Fibroblast of lung (primary cell): ENCODE results near the gene PTPN9. TPM values are rescaled to one million over a fixed set of nuclear protein-coding genes. Genes with fewer than 3 reads are reported as not detected.

ENCODE experiments used
- DNase-seq, 2 donors: peaks; one replicate each; pipeline versions ENCODE4 v3.0.0 to v3.0.0-alpha.2; 2010; ENCODE audit warnings: low read depth in 2 of 2
- H2AFZ ChIP-seq: 2 replicates; pipeline ENCODE4 v1.5.1; 2012; ENCODE audit warnings: low read length, control low read depth, inconsistent platforms
- H3K27ac ChIP-seq: 2 replicates; pipeline ENCODE4 v1.5.1; 2011; ENCODE audit warnings: low read length, control low read depth; ENCODE audit not compliant: insufficient read depth
- H3K27me3 ChIP-seq: 2 replicates; pipeline ENCODE4 v1.5.1; 2011; ENCODE audit warnings: mild to moderate bottlenecking, low read length; ENCODE audit not compliant: control insufficient read depth, insufficient read depth
- H3K36me3 ChIP-seq: 2 replicates; pipeline ENCODE4 v1.5.1; 2011; ENCODE audit warnings: low read length; ENCODE audit not compliant: control insufficient read depth, insufficient read depth
- H3K4me1 ChIP-seq: 2 replicates; pipeline ENCODE4 v1.5.1; 2011; ENCODE audit warnings: low read length; ENCODE audit not compliant: control insufficient read depth, insufficient read depth; ENCODE audit errors: extremely low read depth
- H3K4me2 ChIP-seq: 2 replicates; pipeline ENCODE4 v1.5.1; 2011; ENCODE audit warnings: low read length, control low read depth; ENCODE audit not compliant: insufficient read depth; ENCODE audit errors: extremely low read depth
- H3K4me3 ChIP-seq, 4 experiments: fragments of 200-600 bp in 1 of 4; sonication (generic) in 1 of 4; replicated peaks in 1 of 4; 2 replicates each; pipeline ENCODE4 v1.5.1; 2011 to 2016; ENCODE audit warnings: low read length in 4 of 4, low read depth in 3 of 4, mild to moderate bottlenecking in 3 of 4, control low read depth in 2 of 4, inconsistent platforms in 1 of 4, mixed read lengths in 1 of 4; ENCODE audit not compliant: insufficient read depth in 1 of 4; ENCODE audit errors: control extremely low read depth in 1 of 4
- H3K79me2 ChIP-seq: 2 replicates; pipeline ENCODE4 v1.5.1; 2012; ENCODE audit warnings: mild to moderate bottlenecking, low read length, inconsistent platforms; ENCODE audit not compliant: control insufficient read depth, insufficient read depth
- H3K9ac ChIP-seq: 2 replicates; pipeline ENCODE4 v1.5.1; 2011; ENCODE audit warnings: mild to moderate bottlenecking, low read length, control low read depth; ENCODE audit not compliant: insufficient read depth
- H3K9me3 ChIP-seq: 2 replicates; pipeline ENCODE4 v1.5.1; 2012; ENCODE audit warnings: low read depth, low read length; ENCODE audit not compliant: control insufficient read depth, insufficient read depth
- H4K20me1 ChIP-seq: 2 replicates; pipeline ENCODE4 v1.5.1; 2011; ENCODE audit warnings: low read length; ENCODE audit not compliant: control insufficient read depth, insufficient read depth; ENCODE audit errors: extremely low read depth
- CTCF ChIP-seq, 2 donors: IDR thresholded peaks in 1 of 2; conservative IDR thresholded peaks in 1 of 2; 1 replicate in 1 of 2; 2 replicates in 1 of 2; pipeline ENCODE4 v1.5.1; 2011 to 2012; ENCODE audit warnings: low read length in 2 of 2, control low read depth in 1 of 2, inconsistent platforms in 1 of 2, low read depth in 1 of 2, mild to moderate bottlenecking in 1 of 2
- EZH2 ChIP-seq: IDR thresholded peaks from 2 replicates; pipeline ENCODE4 v1.5.1; 2012; ENCODE audit warnings: low read length, control low read depth, mild to moderate bottlenecking; ENCODE audit errors: missing control alignments
- polyA plus RNA-seq, 2 donors: library from polyadenylated mRNA; depleted of rRNA in 1 of 2; stranded (reverse) in 1 of 2; unstranded in 1 of 2; fragments of >200 nt; gene quantifications; 2 replicates each; pipeline ENCODE4 v1.2.1, GENCODE V29; 2011 to 2012; ENCODE audit warnings: missing spikeins in 1 of 2
- total RNA-seq: library from RNA; depleted of rRNA; stranded (reverse); fragments of >200 nt; gene quantifications from 2 replicates; pipeline ENCODE4 v1.2.1, GENCODE V29; 2014

PTPN9 gene
- total and polyA plus RNA-seq, 2 donors (not counting 1 experiment from before 2014, with no cell fraction given): 20.6 to 41.6 TPM

- peak; percentile 22 to 34 for DNase-seq
- no peaks in the 10 kb centered on the region for H3K9me3 ChIP-seq
- no peak for TF ChIP-seq EZH2
- no peak for TF ChIP-seq CTCF (conservative IDR thresholded peaks at IDR 0.05 in 1 of 2, IDR thresholded peaks at IDR 0.05 in 1 of 2; ENCODE audit: low read depth in 1 of 2, low read length in 2 of 2)
- H4K20me1 ChIP-seq: no peaks in the 10 kb centered on the region
- H3K9ac ChIP-seq: peak overlapping the region; percentile 80
- H3K4me1 ChIP-seq: peaks cover 5% of the 10 kb centered on the region
- peak overlapping the region; percentile 19 for H2AFZ ChIP-seq
- no peaks in the 10 kb centered on the region for H3K36me3 ChIP-seq
- H3K4me3 ChIP-seq: peak overlapping the region; percentile 57 to 94 (median 74)
- H3K27ac ChIP-seq: peak overlapping the region; percentile 68
- no peaks in the 10 kb centered on the region for H3K27me3 ChIP-seq
- H3K4me2 ChIP-seq: peak overlapping the region; percentile 77
- H3K79me2 ChIP-seq: peaks cover 46% of the 10 kb centered on the region
These were observed 755 bp downstream of the PTPN9 start for GRCh38 chr15:75578173-75578947.

- Histone ChIP-seq H3K9me3 (no peaks in the 10 kb centered on the region), H4K20me1 (peaks cover 2% of the 10 kb centered on the region), H3K4me1 (peaks cover 7% of the 10 kb centered on the region), H3K79me2 (peaks cover 53% of the 10 kb centered on the region), H3K9ac (peak overlapping the region; percentile 80), H3K27me3 (no peaks in the 10 kb centered on the region), H3K4me2 (peak overlapping the region; percentile 77), H3K27ac (peak overlapping the region; percentile 68), H3K4me3 (peak overlapping the region; percentile 57 to 94 (median 74)), H3K36me3 (no peaks in the 10 kb centered on the region), H2AFZ (no peak overlapping the region)
- no peak for TF ChIP-seq CTCF (conservative IDR thresholded peaks at IDR 0.05 in 1 of 2, IDR thresholded peaks at IDR 0.05 in 1 of 2; ENCODE audit: low read depth in 1 of 2, low read length in 2 of 2)
- TF ChIP-seq EZH2: no peak
- peak; percentile 26 to 37 for DNase-seq
These were observed 1.5 kb downstream of the PTPN9 start for GRCh38 chr15:75577401-75578172.

GRCh38 chr15:75573648-75574384, 5.3 kb downstream of the PTPN9 start:
- Histone ChIP-seq H3K4me2 (no peak overlapping the region), H3K79me2 (peaks cover 80% of the 10 kb centered on the region), H4K20me1 (peaks cover 2% of the 10 kb centered on the region), H2AFZ (no peak overlapping the region), H3K9ac (no peak overlapping the region), H3K9me3 (no peaks in the 10 kb centered on the region), H3K27ac (no peak overlapping the region), H3K27me3 (no peaks in the 10 kb centered on the region), H3K36me3 (no peaks in the 10 kb centered on the region), H3K4me1 (peaks cover 4% of the 10 kb centered on the region), H3K4me3 (no peak overlapping the region)
- TF ChIP-seq EZH2: no peak
- TF ChIP-seq CTCF (conservative IDR thresholded peaks at IDR 0.05 in 1 of 2, IDR thresholded peaks at IDR 0.05 in 1 of 2; ENCODE audit: low read depth in 1 of 2, low read length in 2 of 2): no peak
- DNase-seq: no peak
